T-cell (primary cell): ENCODE measurements around the gene IQGAP1. TPM values are rescaled to one million over a fixed set of nuclear protein-coding genes. Genes with fewer than 3 reads are reported as not detected.

Experiments
- ATAC-seq, 4 experiments: fragments of 200-7000 bp in 3 of 4; fragments of 150-1000 bp in 1 of 4; cut with Tn5 transposase; replicated peaks in 1 of 4; 1 replicate in 3 of 4; 2 replicates in 1 of 4; pipeline ENCODE4 v1.10.0; 2021; ENCODE audit warnings: moderate library complexity in 3 of 4, mild to moderate bottlenecking in 2 of 4, moderate number of reproducible peaks in 1 of 4
- CTCF ChIA-PET, 2 donors: fragments of 300-600 bp; sonication (Branson Sonifier 250); formaldehyde crosslinking; loops; one replicate each; lab custom pipeline; 2022; ENCODE audit warnings: antibody characterized with exemption in 2 of 2; lab: Charles Lee
- POLR2A ChIA-PET, 2 donors: fragments of 300-600 bp; sonication (Branson Sonifier 250); formaldehyde crosslinking; loops; one replicate each; lab custom pipeline; 2022; ENCODE audit warnings: antibody characterized with exemption in 2 of 2; lab: Charles Lee
- DNase-seq, 35 experiments: peaks; one replicate each; pipeline versions ENCODE4 v3.0.0 to v3.0.0-alpha.2; 2013 to 2023
- H3K27ac ChIP-seq: one replicate; pipeline ENCODE4 v1.5.1; 2013; ENCODE audit warnings: low read length
- H3K27me3 ChIP-seq, 2 experiments: replicated peaks in 1 of 2; 1 replicate in 1 of 2; 2 replicates in 1 of 2; pipeline versions ENCODE4 v1.6.1 to v1.7.0; 2013; ENCODE audit warnings: low read length in 1 of 2, mixed read lengths in 1 of 2; ENCODE audit not compliant: control insufficient read depth in 2 of 2, insufficient read depth in 2 of 2; ENCODE audit errors: extremely low read depth in 1 of 2
- H3K36me3 ChIP-seq, 2 donors: 1 replicate in 1 of 2; 2 replicates in 1 of 2; pipeline versions ENCODE4 v1.6.1 to v1.7.0; 2013; ENCODE audit warnings: low read length in 1 of 2; ENCODE audit not compliant: control insufficient read depth in 2 of 2, insufficient read depth in 1 of 2; ENCODE audit errors: extremely low read depth in 1 of 2
- H3K4me1 ChIP-seq, 2 experiments: 1 replicate in 1 of 2; 2 replicates in 1 of 2; pipeline versions ENCODE4 v1.6.1 to v1.7.0; 2013; ENCODE audit warnings: low read length in 2 of 2, mixed read lengths in 1 of 2; ENCODE audit not compliant: insufficient read depth in 2 of 2, control insufficient read depth in 1 of 2; ENCODE audit errors: extremely low read depth in 1 of 2
- H3K4me3 ChIP-seq, 2 donors: 1 replicate in 1 of 2; 2 replicates in 1 of 2; pipeline versions ENCODE4 v1.5.1 to v1.7.0; 2013; ENCODE audit warnings: mild to moderate bottlenecking in 2 of 2, low read length in 1 of 2, moderate library complexity in 1 of 2; ENCODE audit not compliant: control insufficient read depth in 1 of 2; ENCODE audit errors: extremely low read depth in 1 of 2
- H3K9me3 ChIP-seq: 2 replicates; pipeline ENCODE4 v1.7.0; 2013
- H3K27ac Mint-ChIP-seq, 2 donors: one replicate each; pipeline ENCODE4 v1.8.0; 2020 to 2021; ENCODE audit warnings: mild to moderate bottlenecking in 2 of 2, mixed read lengths in 2 of 2
- H3K27me3 Mint-ChIP-seq, 2 donors: one replicate each; pipeline ENCODE4 v1.8.0; 2021 to 2022; ENCODE audit warnings: mixed read lengths in 2 of 2
- H3K36me3 Mint-ChIP-seq: one replicate; pipeline ENCODE4 v1.8.0; 2021; ENCODE audit warnings: mixed read lengths
- H3K4me1 Mint-ChIP-seq, 3 donors: one replicate each; pipeline ENCODE4 v1.8.0; 2020 to 2022; ENCODE audit warnings: mixed read lengths in 3 of 3, mild to moderate bottlenecking in 1 of 3
- H3K4me3 Mint-ChIP-seq, 3 donors: one replicate each; pipeline ENCODE4 v1.8.0; 2020 to 2022; ENCODE audit warnings: mild to moderate bottlenecking in 3 of 3, mixed read lengths in 3 of 3, moderate library complexity in 3 of 3
- H3K9me3 Mint-ChIP-seq, 3 donors: one replicate each; pipeline ENCODE4 v1.8.0; 2020 to 2022; ENCODE audit warnings: mixed read lengths in 3 of 3
- WGBS: methylation state at CpG from one replicate; pipeline ENCODE4 v1.1.5; 2013; ENCODE audit warnings: missing lambda C conversion rate; ENCODE audit not compliant: insufficient coverage; 5-methylcytosine and 5-hydroxymethylcytosine counted together
- total RNA-seq, 35 experiments: library from RNA in 6 of 35; stranded (reverse) in 6 of 35; fragments of 120-200 nt in 1 of 35; gene quantifications; one replicate each; pipeline versions ENCODE4 v1.2.1 to v1.2.4 and lab custom pipeline; 2013 to 2026

Gene IQGAP1
- total RNA-seq, 5 donors from 2014 or later (not counting 1 experiment from before 2014, with no cell fraction given): 125 to 158 (median 127) TPM

GRCh38 chr15:90439946-90440345 lies 51.9 kb downstream of the IQGAP1 start:
- ATAC-seq: no peak
- H3K27ac Mint-ChIP-seq: no peak overlapping the region
- peaks cover 47% of the 10 kb centered on the region for H3K36me3 Mint-ChIP-seq

GRCh38 chr15:90441027-90441426 lies 53.0 kb downstream of the IQGAP1 start:
- ChIA-PET CTCF (interaction anchor here in 1 of 2 donors (0.7 kb wide), 1 partner anchor 532 kb away, joined by 6 read pairs; no protein-coding TSS in a partner anchor), POLR2A (interaction anchor here in 1 of 2 donors (0.6 kb wide), 1 partner anchor 55 kb away, joined by 14 read pairs; no protein-coding TSS in a partner anchor)
- no peak overlapping the region for H3K27ac ChIP-seq
- peaks cover 3 to 58% of the 10 kb centered on the region in 2 donors for H3K36me3 ChIP-seq
- H3K36me3 Mint-ChIP-seq: peaks cover 43% of the 10 kb centered on the region
- H3K9me3 Mint-ChIP-seq: no peaks in the 10 kb centered on the region
- no peak for ATAC-seq
- peaks cover 18 to 26% (median 19%) of the 10 kb centered on the region in 3 donors for H3K4me1 Mint-ChIP-seq
- 100% methylated on average over 2 of the region's 3 CpGs for WGBS
- no peak overlapping the region for H3K4me3 Mint-ChIP-seq
- no peaks in the 10 kb centered on the region for H3K9me3 ChIP-seq
- no peaks in the 10 kb centered on the region for H3K4me1 ChIP-seq
- no peaks in the 10 kb centered on the region for H3K27me3 ChIP-seq
- DNase-seq: no peak
- H3K4me3 ChIP-seq: no peak overlapping the region
- H3K27me3 Mint-ChIP-seq: no peaks in the 10 kb centered on the region
- H3K27ac Mint-ChIP-seq: no peak overlapping the region

More at GRCh38 chr15:90439946-90440345, 51.9 kb downstream of the IQGAP1 start:
- no peaks in the 10 kb centered on the region for H3K27me3 Mint-ChIP-seq
- DNase-seq: no peak
- no peaks in the 10 kb centered on the region for H3K9me3 Mint-ChIP-seq
- WGBS: no CpG with 5 or more reads among the region's 2 CpGs
- ChIA-PET POLR2A (interaction anchor here in 1 of 2 donors (0.6 to 1.0 kb wide), 3 partner anchors 32 to 352 kb away, joined by 3 read pairs; no protein-coding TSS in a partner anchor), CTCF (interaction anchor here in 1 of 2 donors (0.8 to 1.0 kb wide), 2 partner anchors 42 to 78 kb away, joined by 4 read pairs; no protein-coding TSS in a partner anchor)
- no peaks in the 10 kb centered on the region for H3K27me3 ChIP-seq
- no peaks in the 10 kb centered on the region for H3K4me1 ChIP-seq
- H3K4me3 Mint-ChIP-seq: no peak overlapping the region
- no peak overlapping the region for H3K27ac ChIP-seq
- H3K9me3 ChIP-seq: no peaks in the 10 kb centered on the region
- no peak overlapping the region for H3K4me3 ChIP-seq
- peaks cover 26 to 32% (median 30%) of the 10 kb centered on the region in 3 donors for H3K4me1 Mint-ChIP-seq
- H3K36me3 ChIP-seq: peaks cover 3 to 61% of the 10 kb centered on the region in 2 donors

GRCh38 chr15:90442423-90442822 lies 54.4 kb downstream of the IQGAP1 start:
- Mint-ChIP-seq H3K4me1 (peaks cover 7 to 17% (median 10%) of the 10 kb centered on the region in 3 donors), H3K36me3 (peaks cover 40% of the 10 kb centered on the region), H3K4me3 (no peak overlapping the region), H3K27me3 (no peaks in the 10 kb centered on the region), H3K9me3 (no peaks in the 10 kb centered on the region), H3K27ac (no peak overlapping the region)
- Histone ChIP-seq H3K4me3 (no peak overlapping the region), H3K9me3 (no peaks in the 10 kb centered on the region), H3K4me1 (no peaks in the 10 kb centered on the region), H3K36me3 (peaks cover 3 to 59% of the 10 kb centered on the region in 2 donors), H3K27me3 (no peaks in the 10 kb centered on the region), H3K27ac (no peak overlapping the region)
- WGBS: no CpG with 5 or more reads among the region's 5 CpGs
- no peak for ATAC-seq
- POLR2A ChIA-PET: no interaction called here
- CTCF ChIA-PET: no interaction called here
- no peak for DNase-seq

GRCh38 chr15:90449206-90449735 lies 61.2 kb downstream of the IQGAP1 start:
- Histone ChIP-seq H3K9me3 (no peaks in the 10 kb centered on the region), H3K27ac (no peak overlapping the region), H3K4me1 (no peaks in the 10 kb centered on the region), H3K36me3 (peaks cover 5 to 83% of the 10 kb centered on the region in 2 donors), H3K27me3 (no peaks in the 10 kb centered on the region), H3K4me3 (no peak overlapping the region)
- Mint-ChIP-seq H3K27ac (no peak overlapping the region), H3K27me3 (no peaks in the 10 kb centered on the region), H3K36me3 (peaks cover 70% of the 10 kb centered on the region), H3K9me3 (no peaks in the 10 kb centered on the region), H3K4me1 (peaks cover 0 to 4% (median 0%) of the 10 kb centered on the region in 3 donors), H3K4me3 (no peak overlapping the region)
- DNase-seq (no peak), ATAC-seq (no peak)
- ChIA-PET CTCF (interaction anchor here in 1 of 2 donors (0.9 kb wide), 2 partner anchors 87 to 229 kb away, joined by 4 read pairs; no protein-coding TSS in a partner anchor), POLR2A (no interaction called here)
- WGBS: no CpG with 5 or more reads among the region's 4 CpGs

- ATAC-seq (no peak), DNase-seq (no peak)
- Histone ChIP-seq H3K36me3 (peaks cover 8 to 89% of the 10 kb centered on the region in 2 donors), H3K9me3 (no peaks in the 10 kb centered on the region), H3K4me1 (no peaks in the 10 kb centered on the region), H3K27ac (no peak overlapping the region), H3K27me3 (no peaks in the 10 kb centered on the region), H3K4me3 (no peak overlapping the region)
- CTCF ChIA-PET: interaction anchor here in 1 of 2 donors (0.6 to 1.1 kb wide), 4 partner anchors 16 to 51 kb away, joined by 3 to 5 read pairs (median 3); no protein-coding TSS in a partner anchor
- WGBS: 94% methylated on average over 2 of the region's 5 CpGs
- peaks cover 83% of the 10 kb centered on the region for H3K36me3 Mint-ChIP-seq
- peaks cover 0 to 2% (median 0%) of the 10 kb centered on the region in 3 donors for H3K4me1 Mint-ChIP-seq
- POLR2A ChIA-PET: interaction anchor here (0.5 to 0.6 kb wide), 2 partner anchors 65 to 105 kb away, joined by 3 read pairs; no protein-coding TSS in a partner anchor
- peak overlapping the region in 1 of 2 donors; percentile 17 for H3K27ac Mint-ChIP-seq
- H3K9me3 Mint-ChIP-seq: no peaks in the 10 kb centered on the region
- no peak overlapping the region for H3K4me3 Mint-ChIP-seq
- no peaks in the 10 kb centered on the region for H3K27me3 Mint-ChIP-seq
These were observed 63.2 kb downstream of the IQGAP1 start for GRCh38 chr15:90451053-90451850.

- POLR2A ChIA-PET: no interaction called here
- H3K4me3 Mint-ChIP-seq: no peak overlapping the region
- CTCF ChIA-PET: no interaction called here
- H3K9me3 Mint-ChIP-seq: no peaks in the 10 kb centered on the region
- peaks cover 24 to 94% of the 10 kb centered on the region in 2 donors for H3K36me3 ChIP-seq
- peaks cover 10 to 20% (median 14%) of the 10 kb centered on the region in 3 donors for H3K4me1 Mint-ChIP-seq
- ATAC-seq (no peak), DNase-seq (no peak)
- H3K27me3 Mint-ChIP-seq: no peaks in the 10 kb centered on the region
- H3K27ac Mint-ChIP-seq: no peak overlapping the region
- no peaks in the 10 kb centered on the region for H3K4me1 ChIP-seq
- peaks cover 81% of the 10 kb centered on the region for H3K36me3 Mint-ChIP-seq
- no peak overlapping the region for H3K4me3 ChIP-seq
- WGBS: 100% methylated on average over 5 of the region's 5 CpGs
- no peaks in the 10 kb centered on the region for H3K9me3 ChIP-seq
- H3K27me3 ChIP-seq: no peaks in the 10 kb centered on the region
- no peak overlapping the region for H3K27ac ChIP-seq
These were observed 68.2 kb downstream of the IQGAP1 start for GRCh38 chr15:90456236-90456635.
